Trophoblast cell (in vitro differentiated cells and primary cell): ENCODE data around the gene CHPT1.

Source experiments
- DNase-seq, 2 donors: peaks; one replicate each; pipeline ENCODE4 v3.0.0-alpha.2; 2016
- H2AFZ ChIP-seq: 2 replicates; pipeline ENCODE4 v1.6.1; 2013; ENCODE audit warnings: low read length, moderate library complexity, mild to moderate bottlenecking; ENCODE audit not compliant: insufficient read depth, poor library complexity
- H2AK5ac ChIP-seq: 2 replicates; pipeline ENCODE4 v1.6.1; 2013; ENCODE audit warnings: mild to moderate bottlenecking, low read length
- H2BK120ac ChIP-seq: 2 replicates; pipeline ENCODE4 v1.6.1; 2013; ENCODE audit warnings: low read length, mild to moderate bottlenecking, moderate library complexity; ENCODE audit not compliant: insufficient read depth, poor library complexity
- H2BK12ac ChIP-seq: 2 replicates; pipeline ENCODE4 v1.6.1; 2013; ENCODE audit warnings: mild to moderate bottlenecking, low read length, moderate library complexity
- H2BK5ac ChIP-seq: 2 replicates; pipeline ENCODE4 v1.6.1; 2013; ENCODE audit warnings: low read length, low read depth, moderate library complexity, mild to moderate bottlenecking; ENCODE audit not compliant: poor library complexity
- H3K14ac ChIP-seq: 2 replicates; pipeline ENCODE4 v1.6.1; 2013; ENCODE audit warnings: mild to moderate bottlenecking, low read length
- H3K18ac ChIP-seq: 2 replicates; pipeline ENCODE4 v1.6.1; 2013; ENCODE audit warnings: mild to moderate bottlenecking, low read length
- H3K23ac ChIP-seq: 2 replicates; pipeline ENCODE4 v1.6.1; 2013; ENCODE audit warnings: low read length
- H3K27ac ChIP-seq: 2 replicates; pipeline ENCODE4 v1.5.1; 2013; ENCODE audit warnings: low read depth, mild to moderate bottlenecking, inconsistent platforms, low read length, moderate library complexity
- H3K27me3 ChIP-seq: 2 replicates; pipeline ENCODE4 v1.6.1; 2013; ENCODE audit warnings: inconsistent platforms, mild to moderate bottlenecking, low read length, moderate library complexity; ENCODE audit not compliant: insufficient read depth
- H3K36me3 ChIP-seq, 2 experiments: 1 replicate in 1 of 2; 2 replicates in 1 of 2; pipeline ENCODE4 v1.6.1; 2013; ENCODE audit warnings: low read length in 2 of 2, mild to moderate bottlenecking in 2 of 2, moderate library complexity in 1 of 2; ENCODE audit not compliant: insufficient read depth in 2 of 2, control insufficient read depth in 1 of 2
- H3K4ac ChIP-seq: 2 replicates; pipeline ENCODE4 v1.6.1; 2013; ENCODE audit warnings: low read depth, mild to moderate bottlenecking, low read length, moderate library complexity
- H3K4me1 ChIP-seq, 2 experiments: 1 replicate in 1 of 2; 2 replicates in 1 of 2; pipeline ENCODE4 v1.6.1; 2013; ENCODE audit warnings: low read length in 2 of 2, mild to moderate bottlenecking in 2 of 2, moderate library complexity in 1 of 2; ENCODE audit not compliant: insufficient read depth in 2 of 2, control insufficient read depth in 1 of 2
- H3K4me2 ChIP-seq: 2 replicates; pipeline ENCODE4 v1.6.1; 2013; ENCODE audit warnings: inconsistent platforms, mild to moderate bottlenecking, low read length, moderate library complexity
- H3K4me3 ChIP-seq: 2 replicates; pipeline ENCODE4 v1.5.1; 2013; ENCODE audit warnings: mild to moderate bottlenecking, low read depth, low read length, inconsistent platforms
- H3K79me1 ChIP-seq: one replicate; pipeline ENCODE4 v1.6.1; 2013; ENCODE audit warnings: low read length
- H3K79me2 ChIP-seq: 2 replicates; pipeline ENCODE4 v1.6.1; 2013; ENCODE audit warnings: low read length, mild to moderate bottlenecking; ENCODE audit not compliant: control insufficient read depth, insufficient read depth, poor library complexity
- H3K9ac ChIP-seq: 2 replicates; pipeline ENCODE4 v1.6.1; 2013; ENCODE audit warnings: mild to moderate bottlenecking, low read length
- H3K9me3 ChIP-seq: 2 replicates; pipeline ENCODE4 v1.6.1; 2013; ENCODE audit warnings: low read depth, mild to moderate bottlenecking, control low read depth, inconsistent platforms, low read length; ENCODE audit not compliant: insufficient read depth
- H4K12ac ChIP-seq: 2 replicates; pipeline ENCODE4 v1.6.1; 2013; ENCODE audit warnings: low read depth, mild to moderate bottlenecking, low read length, moderate library complexity
- H4K8ac ChIP-seq: 2 replicates; pipeline ENCODE4 v1.6.1; 2013; ENCODE audit warnings: low read depth, mild to moderate bottlenecking, low read length, moderate library complexity
- H4K91ac ChIP-seq: one replicate; pipeline ENCODE4 v1.6.1; 2013; ENCODE audit warnings: low read depth, mild to moderate bottlenecking, low read length, moderate library complexity
- WGBS: extraction: QIAGEN DNeasy Blood & Tissue Kit; methylation state at CpG from one replicate; pipeline ENCODE4 v1.1.7; 2013; ENCODE audit warnings: missing lambda C conversion rate; ENCODE audit not compliant: insufficient read length, insufficient coverage; ENCODE audit errors: extremely low coverage; 5-methylcytosine and 5-hydroxymethylcytosine counted together

CHPT1 gene

DNA sequence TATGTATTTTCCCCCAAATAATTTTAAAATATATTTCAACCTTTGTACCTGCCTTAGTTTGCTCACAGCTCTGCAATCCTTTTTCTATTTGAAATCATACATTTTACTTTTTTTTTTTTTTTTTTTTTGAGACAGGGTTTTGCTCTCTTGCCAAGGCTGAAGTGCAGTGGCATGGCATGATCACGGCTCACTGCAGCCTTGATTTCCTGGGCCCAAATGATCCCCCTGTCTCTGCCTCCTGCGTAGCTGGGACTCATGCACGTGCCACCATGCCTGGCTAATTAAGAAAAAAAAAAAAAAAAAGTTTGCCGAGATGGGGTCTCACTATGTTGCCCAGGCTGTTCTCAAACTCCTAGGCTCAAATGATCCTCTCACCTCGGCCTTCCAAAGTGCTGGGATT lies 43.1 kb downstream of the CHPT1 start:
- Histone ChIP-seq H3K9ac (no peak overlapping the region), H3K14ac (no peak overlapping the region), H4K8ac (no peak overlapping the region), H4K91ac (no peak overlapping the region), H2AK5ac (no peak overlapping the region), H3K4me3 (no peak overlapping the region), H3K27ac (no peak overlapping the region), H3K4ac (no peak overlapping the region), H3K9me3 (no peaks in the 10 kb centered on the region), H2BK120ac (no peak overlapping the region), H3K4me2 (no peak overlapping the region), H4K12ac (no peak overlapping the region), H2BK12ac (no peak overlapping the region), H3K27me3 (no peaks in the 10 kb centered on the region), H3K79me1 (no peaks in the 10 kb centered on the region), H3K4me1 (no peaks in the 10 kb centered on the region), H3K79me2 (no peaks in the 10 kb centered on the region), H3K36me3 (peaks cover 5 to 11% of the 10 kb centered on the region in 2 experiments), H2BK5ac (no peak overlapping the region), H2AFZ (no peak overlapping the region), H3K18ac (no peak overlapping the region), H3K23ac (no peak overlapping the region)
- WGBS = no CpG with 5 or more reads among the region's 5 CpGs
- no peak for DNase-seq

DNA sequence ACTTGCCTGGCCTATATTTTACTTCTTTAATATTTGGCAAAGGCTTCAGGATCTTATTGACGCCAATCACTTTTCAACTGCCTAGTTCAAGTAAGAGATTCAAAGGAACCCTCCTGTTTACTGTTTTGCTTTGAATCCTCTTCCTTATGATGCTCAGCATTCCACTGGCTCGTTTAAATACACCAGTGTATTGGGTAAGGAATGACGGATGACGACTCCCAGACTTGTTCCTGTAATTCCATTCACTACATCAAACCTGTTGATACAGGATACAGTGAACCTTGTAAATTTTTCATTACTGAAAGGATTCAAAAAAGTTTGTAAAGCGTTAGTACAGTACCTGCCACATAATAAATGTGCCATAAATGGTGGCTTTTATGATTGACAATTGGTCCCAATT lies 43.5 kb downstream of the CHPT1 start:
- no peak for DNase-seq
- Histone ChIP-seq H3K79me2 (no peaks in the 10 kb centered on the region), H4K91ac (no peak overlapping the region), H4K8ac (no peak overlapping the region), H3K4ac (no peak overlapping the region), H3K9me3 (no peaks in the 10 kb centered on the region), H3K27me3 (no peaks in the 10 kb centered on the region), H3K27ac (no peak overlapping the region), H2AK5ac (no peak overlapping the region), H3K4me2 (no peak overlapping the region), H3K14ac (no peak overlapping the region), H3K4me1 (no peaks in the 10 kb centered on the region), H3K4me3 (no peak overlapping the region), H4K12ac (no peak overlapping the region), H2BK120ac (no peak overlapping the region), H3K23ac (no peak overlapping the region), H3K79me1 (no peaks in the 10 kb centered on the region), H2AFZ (no peak overlapping the region), H2BK12ac (no peak overlapping the region), H3K9ac (no peak overlapping the region), H2BK5ac (no peak overlapping the region), H3K36me3 (peaks cover 5 to 11% of the 10 kb centered on the region in 2 experiments), H3K18ac (no peak overlapping the region)
- WGBS = no CpG with 5 or more reads among the region's 5 CpGs

GRCh38 chr12:101743242-101743641 lies 45.8 kb downstream of the CHPT1 start:
- Histone ChIP-seq H2AK5ac (no peak overlapping the region), H4K12ac (no peak overlapping the region), H3K4me1 (no peaks in the 10 kb centered on the region), H2BK120ac (no peak overlapping the region), H3K4ac (no peak overlapping the region), H3K27ac (no peak overlapping the region), H3K36me3 (peaks cover 3 to 11% of the 10 kb centered on the region in 2 experiments), H3K18ac (no peak overlapping the region), H3K79me1 (no peaks in the 10 kb centered on the region), H3K79me2 (no peaks in the 10 kb centered on the region), H3K23ac (no peak overlapping the region), H3K27me3 (no peaks in the 10 kb centered on the region), H3K4me3 (no peak overlapping the region), H4K8ac (no peak overlapping the region), H2BK5ac (no peak overlapping the region), H2AFZ (no peak overlapping the region), H2BK12ac (no peak overlapping the region), H3K14ac (no peak overlapping the region), H3K4me2 (no peak overlapping the region), H4K91ac (no peak overlapping the region), H3K9ac (no peak overlapping the region), H3K9me3 (no peaks in the 10 kb centered on the region)
- WGBS = no CpG with 5 or more reads among the region's 1 CpG
- no peak for DNase-seq

DNA sequence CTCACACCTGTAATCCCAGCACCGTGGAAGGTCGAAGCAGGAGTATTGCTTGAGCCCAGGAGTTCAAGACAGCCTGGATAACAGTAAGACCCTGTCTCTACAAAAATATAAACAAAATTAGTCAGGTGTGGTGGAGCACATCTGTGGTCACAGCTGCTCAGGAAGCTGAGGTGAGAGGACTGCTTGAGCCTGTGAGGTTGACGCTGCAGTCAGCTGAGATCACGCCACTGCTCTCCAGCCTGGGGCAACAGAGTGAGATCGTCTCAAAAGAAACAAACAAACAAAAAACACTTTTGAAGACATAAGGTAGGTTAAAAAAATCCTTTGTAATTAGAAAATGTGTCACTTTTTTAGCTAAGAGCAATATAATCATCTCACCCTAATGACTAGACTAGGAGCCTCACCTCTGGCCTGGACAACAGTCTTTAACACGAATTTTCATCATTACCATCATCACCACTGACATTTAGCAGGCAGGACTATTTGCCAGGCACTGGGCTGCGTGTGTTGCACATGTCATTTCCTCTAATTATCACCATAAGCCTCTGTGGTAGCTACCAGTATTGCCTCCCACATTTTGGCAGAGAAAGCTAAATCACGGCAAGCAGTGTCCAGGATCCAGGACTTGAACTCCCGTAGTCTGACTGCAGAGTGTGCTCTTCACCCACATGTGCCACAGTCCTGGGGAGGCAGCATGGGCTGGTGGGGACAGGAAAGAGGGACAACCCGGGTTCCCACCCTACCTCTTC lies 46.5 kb downstream of the CHPT1 start:
- Histone ChIP-seq H4K91ac (no peak overlapping the region), H3K36me3 (peaks cover 3 to 13% of the 10 kb centered on the region in 2 experiments), H3K23ac (no peak overlapping the region), H3K79me1 (no peaks in the 10 kb centered on the region), H4K12ac (no peak overlapping the region), H2BK12ac (no peak overlapping the region), H3K79me2 (no peaks in the 10 kb centered on the region), H3K9ac (no peak overlapping the region), H3K4me1 (no peaks in the 10 kb centered on the region), H3K4me2 (no peak overlapping the region), H3K18ac (no peak overlapping the region), H3K14ac (no peak overlapping the region), H3K4me3 (no peak overlapping the region), H3K27me3 (no peaks in the 10 kb centered on the region), H2BK120ac (no peak overlapping the region), H3K9me3 (no peaks in the 10 kb centered on the region), H2BK5ac (no peak overlapping the region), H2AFZ (no peak overlapping the region), H2AK5ac (no peak overlapping the region), H4K8ac (no peak overlapping the region), H3K27ac (no peak overlapping the region), H3K4ac (no peak overlapping the region)
- DNase-seq = no peak
- no CpG with 5 or more reads among the region's 10 CpGs for WGBS
